Endothelial cell of umbilical vein (primary cell): Measurements from ENCODE around the gene CFAP61. TPM values are rescaled to one million over a fixed set of nuclear protein-coding genes. Genes with fewer than 3 reads are reported as not detected.

Experiments
- BruUV-seq: library from RNA; stranded (reverse); fragments of 400-500 nt; replicated peaks from 2 replicates; lab custom pipeline; 2021; lab: Mats Ljungman, UMichigan
- CTCF ChIA-PET: fragments of 300-600, 350-600 bp; sonication (Branson Sonifier 250); formaldehyde crosslinking; loops from one replicate; lab custom pipeline; 2021; ENCODE audit warnings: antibody characterized with exemption, inconsistent platforms; lab: Charles Lee
- POLR2A ChIA-PET: fragments of 300-600, 350-600 bp; sonication (Branson Sonifier 250); formaldehyde crosslinking; loops from one replicate; lab custom pipeline; 2021; ENCODE audit warnings: antibody characterized with exemption, inconsistent platforms; lab: Charles Lee
- DNase-seq: peaks from one replicate; pipeline ENCODE4 v3.0.0-alpha.2; 2011; ENCODE audit warnings: low read depth, low spot score
- FAIRE-seq: peaks from 2 replicates; lab custom pipeline; 2011; peaks lifted over from hg19 to GRCh38; lab: Jason Lieb, UNC
- H2AFZ ChIP-seq: 2 replicates; pipeline ENCODE4 v1.6.0; 2012; ENCODE audit warnings: low read depth, low read length, control low read depth, inconsistent platforms
- H3K27ac ChIP-seq: 2 replicates; pipeline ENCODE4 v1.5.1; 2011; ENCODE audit warnings: low read depth, mild to moderate bottlenecking, control low read depth, low read length, moderate library complexity; ENCODE audit not compliant: insufficient read depth
- H3K27me3 ChIP-seq, 2 experiments: 2 replicates each; pipeline versions ENCODE4 v1.6.0 to v1.6.1; 2011; ENCODE audit warnings: low read length in 2 of 2, mixed read lengths in 1 of 2; ENCODE audit not compliant: control insufficient read depth in 2 of 2, insufficient read depth in 2 of 2
- H3K36me3 ChIP-seq, 2 experiments: 2 replicates in 1 of 2; 3 replicates in 1 of 2; pipeline ENCODE4 v1.5.1; 2011; ENCODE audit warnings: low read length in 2 of 2, mild to moderate bottlenecking in 1 of 2, moderate library complexity in 1 of 2; ENCODE audit not compliant: control insufficient read depth in 2 of 2, insufficient read depth in 2 of 2; ENCODE audit errors: extremely low read depth in 1 of 2
- H3K4me1 ChIP-seq: 3 replicates; pipeline ENCODE4 v1.5.1; 2011; ENCODE audit warnings: mild to moderate bottlenecking, low read length; ENCODE audit not compliant: control insufficient read depth, insufficient read depth; ENCODE audit errors: extremely low read depth
- H3K4me2 ChIP-seq: 2 replicates; pipeline ENCODE4 v1.6.1; 2011; ENCODE audit warnings: low read length, control low read depth, mixed read lengths; ENCODE audit not compliant: insufficient read depth
- H3K4me3 ChIP-seq, 3 experiments: fragments of 200-600 bp in 1 of 3; sonication (generic), shearing (Covaris generic) in 1 of 3; replicated peaks in 1 of 3; 2 replicates each; pipeline ENCODE4 v1.5.1; 2011 to 2016; ENCODE audit warnings: control low read depth in 3 of 3, low read length in 3 of 3, mild to moderate bottlenecking in 2 of 3, inconsistent platforms in 1 of 3, low read depth in 1 of 3, moderate library complexity in 1 of 3; ENCODE audit not compliant: insufficient read depth in 1 of 3
- H3K79me2 ChIP-seq: 2 replicates; pipeline ENCODE4 v1.6.0; 2012; ENCODE audit warnings: low read length, inconsistent platforms; ENCODE audit not compliant: control insufficient read depth, insufficient read depth
- H3K9ac ChIP-seq: replicated peaks from 2 replicates; pipeline ENCODE3; 2011; ENCODE audit warnings: low read length, control low read depth; ENCODE audit not compliant: insufficient read depth; ENCODE audit errors: extremely low read depth
- H3K9me1 ChIP-seq: replicated peaks from 3 replicates; pipeline ENCODE4 v1.6.0; 2011; ENCODE audit warnings: mild to moderate bottlenecking, low read length; ENCODE audit not compliant: control insufficient read depth, insufficient read depth; ENCODE audit errors: extremely low read depth
- H3K9me3 ChIP-seq: replicated peaks from 2 replicates; pipeline ENCODE4 v1.5.1; 2012; ENCODE audit warnings: low read length, inconsistent platforms; ENCODE audit not compliant: control insufficient read depth, insufficient read depth
- H4K20me1 ChIP-seq: replicated peaks from 2 replicates; pipeline ENCODE3; 2011; ENCODE audit warnings: mild to moderate bottlenecking, low read length; ENCODE audit not compliant: control insufficient read depth, insufficient read depth; ENCODE audit errors: extremely low read depth
- EZH2 ChIP-seq: IDR thresholded peaks from 2 replicates; pipeline ENCODE4 v1.6.1; 2012; ENCODE audit warnings: borderline replicate concordance, low read depth, mild to moderate bottlenecking, moderate library complexity, low read length, inconsistent platforms; ENCODE audit not compliant: severe bottlenecking
- FOS ChIP-seq: IDR thresholded peaks from 2 replicates; pipeline ENCODE4 v1.6.1; 2011; ENCODE audit warnings: mild to moderate bottlenecking, low read length, moderate library complexity, borderline replicate concordance; ENCODE audit not compliant: insufficient read depth
- GATA2 ChIP-seq: IDR thresholded peaks from 2 replicates; pipeline ENCODE4 v1.7.0; 2011; ENCODE audit warnings: low read depth, mild to moderate bottlenecking, moderate library complexity, mixed read lengths, low read length; ENCODE audit not compliant: insufficient read length, insufficient read depth
- JUN ChIP-seq: IDR thresholded peaks from 2 replicates; pipeline ENCODE4 v1.6.1; 2011; ENCODE audit warnings: borderline replicate concordance, low read depth; ENCODE audit not compliant: insufficient read length, insufficient read depth
- MYC ChIP-seq: IDR thresholded peaks from one replicate; pipeline ENCODE4 v1.6.1; 2011; ENCODE audit warnings: mild to moderate bottlenecking, low read depth, low read length
- POLR2A ChIP-seq: IDR thresholded peaks from 2 replicates; pipeline ENCODE4 v1.6.1; 2012; ENCODE audit warnings: low read depth, mild to moderate bottlenecking, control low read depth, low read length
- POLR2AphosphoS5 ChIP-seq: IDR thresholded peaks from 2 replicates; pipeline ENCODE4 v1.6.1; 2012; ENCODE audit warnings: low read depth, mild to moderate bottlenecking, control low read depth, low read length, moderate library complexity; ENCODE audit not compliant: insufficient read depth
- dilution Hi-C: fragments of 300-500 bp; cut with MboI; formaldehyde crosslinking; loops from one replicate; pipeline ENCODE4 v1.15.0; 2019; ENCODE audit warnings: low sequenced_read_pairs; ENCODE audit not compliant: extremely low pct_ligation_motif_present
- intact Hi-C: fragments of 100-400 bp; cut with micrococcal nuclease; formaldehyde crosslinking; loops from one replicate; pipeline ENCODE4 v1.10.0; 2022
- polyA plus RNA-seq, 4 experiments: library from polyadenylated mRNA; depleted of rRNA in 3 of 4; stranded (reverse) in 3 of 4; unstranded in 1 of 4; fragments of >200 nt; gene quantifications; 2 replicates each; pipeline versions ENCODE4 v1.2.1 to v1.2.3, GENCODE V29; 2011 to 2012; ENCODE audit warnings: missing spikeins in 1 of 4
- total RNA-seq: library from RNA; stranded (reverse); gene quantifications from 2 replicates; pipeline ENCODE4 v1.2.3, GENCODE V29; 2021
- TF ChIP-seq, protein P1 (sequence below), 2 donors: IDR thresholded peaks; 1 replicate in 1 of 2; 2 replicates in 1 of 2; pipeline ENCODE4 v1.5.1; 2011; ENCODE audit warnings: low read length in 2 of 2, mild to moderate bottlenecking in 2 of 2, moderate library complexity in 2 of 2, control low read depth in 1 of 2, inconsistent platforms in 1 of 2, low read depth in 1 of 2; ENCODE audit not compliant: insufficient read depth in 1 of 2; ENCODE audit errors: extremely low read depth in 1 of 2
- TF ChIP-seq, protein P2 (sequence below): IDR thresholded peaks from 2 replicates; pipeline ENCODE4 v1.6.1; 2011; ENCODE audit not compliant: insufficient read depth, insufficient read length

Gene CFAP61
- total and polyA plus RNA-seq, 2 donors (not counting 3 experiments of a cell fraction or from before 2014, with no cell fraction given) = not detected

DNA sequence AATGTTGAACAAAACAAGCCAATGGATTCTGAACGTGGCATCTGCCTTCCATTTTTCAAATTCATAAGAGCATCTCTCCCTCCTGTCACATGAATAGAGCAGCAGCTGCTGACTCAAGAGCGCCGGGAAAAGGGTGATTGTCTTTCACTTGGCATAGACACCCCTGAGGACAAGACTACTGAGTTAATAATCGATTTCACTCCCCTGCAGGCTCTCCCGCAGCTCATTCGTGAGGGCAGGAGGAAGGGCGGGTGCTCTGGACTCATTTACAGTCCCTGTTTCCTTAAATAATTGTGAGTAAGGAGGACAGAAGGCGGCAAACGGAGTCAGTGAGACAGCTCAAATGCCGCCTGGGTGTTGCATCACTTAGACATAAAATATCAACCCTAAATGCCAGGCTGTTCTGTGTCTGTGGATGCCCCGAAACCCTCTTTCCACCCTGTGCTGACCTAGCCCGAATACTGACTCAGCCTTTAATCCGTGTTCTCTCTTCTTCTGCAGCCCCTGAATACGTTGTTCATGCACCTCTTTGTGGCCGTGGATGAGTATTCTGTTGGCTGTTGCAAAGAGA is 21.6 kb downstream of the CFAP61 start:
- no TSS peak for BruUV-seq
- POLR2A ChIA-PET = no interaction called here
- dilution Hi-C loops = no loop called here

More for the DNA sequence above, 21.6 kb downstream of the CFAP61 start:
- no peaks in the 10 kb centered on the region for H3K79me2 ChIP-seq
- no peak overlapping the region for H3K9ac ChIP-seq
- H3K9me1 ChIP-seq = no peaks in the 10 kb centered on the region
- H2AFZ ChIP-seq = no peak overlapping the region
- DNase-seq (no peak), FAIRE-seq (no peak)
- H3K27ac ChIP-seq = no peak overlapping the region
- TF ChIP-seq GATA2 (no peak), POLR2A (no peak), POLR2AphosphoS5 (no peak), FOS (no peak), EZH2 (no peak), MYC (no peak), JUN (no peak)
- TF ChIP-seq, protein P1, sequence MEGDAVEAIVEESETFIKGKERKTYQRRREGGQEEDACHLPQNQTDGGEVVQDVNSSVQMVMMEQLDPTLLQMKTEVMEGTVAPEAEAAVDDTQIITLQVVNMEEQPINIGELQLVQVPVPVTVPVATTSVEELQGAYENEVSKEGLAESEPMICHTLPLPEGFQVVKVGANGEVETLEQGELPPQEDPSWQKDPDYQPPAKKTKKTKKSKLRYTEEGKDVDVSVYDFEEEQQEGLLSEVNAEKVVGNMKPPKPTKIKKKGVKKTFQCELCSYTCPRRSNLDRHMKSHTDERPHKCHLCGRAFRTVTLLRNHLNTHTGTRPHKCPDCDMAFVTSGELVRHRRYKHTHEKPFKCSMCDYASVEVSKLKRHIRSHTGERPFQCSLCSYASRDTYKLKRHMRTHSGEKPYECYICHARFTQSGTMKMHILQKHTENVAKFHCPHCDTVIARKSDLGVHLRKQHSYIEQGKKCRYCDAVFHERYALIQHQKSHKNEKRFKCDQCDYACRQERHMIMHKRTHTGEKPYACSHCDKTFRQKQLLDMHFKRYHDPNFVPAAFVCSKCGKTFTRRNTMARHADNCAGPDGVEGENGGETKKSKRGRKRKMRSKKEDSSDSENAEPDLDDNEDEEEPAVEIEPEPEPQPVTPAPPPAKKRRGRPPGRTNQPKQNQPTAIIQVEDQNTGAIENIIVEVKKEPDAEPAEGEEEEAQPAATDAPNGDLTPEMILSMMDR (IDR thresholded peaks at IDR 0.05; ENCODE audit: extremely low read depth in 1 of 2, insufficient read depth in 1 of 2, low read depth in 1 of 2, low read length in 2 of 2) = no peak
- TF ChIP-seq, protein P2, sequence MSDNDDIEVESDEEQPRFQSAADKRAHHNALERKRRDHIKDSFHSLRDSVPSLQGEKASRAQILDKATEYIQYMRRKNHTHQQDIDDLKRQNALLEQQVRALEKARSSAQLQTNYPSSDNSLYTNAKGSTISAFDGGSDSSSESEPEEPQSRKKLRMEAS = no peak
- no peak overlapping the region for H3K4me3 ChIP-seq
- no peaks in the 10 kb centered on the region for H3K4me1 ChIP-seq
- H3K9me3 ChIP-seq = no peaks in the 10 kb centered on the region
- intact Hi-C loops = no loop called here
- H4K20me1 ChIP-seq = no peaks in the 10 kb centered on the region
- H3K27me3 ChIP-seq = peaks cover 13 to 16% of the 10 kb centered on the region in 2 experiments
- no peak overlapping the region for H3K4me2 ChIP-seq
- H3K36me3 ChIP-seq = no peaks in the 10 kb centered on the region
- CTCF ChIA-PET = interaction anchor here (1.3 to 1.5 kb wide), 2 partner anchors 10 to 163 kb away, joined by 4 read pairs; no protein-coding TSS in a partner anchor
